Nucleus accumbens (tissue), 56 donors: ENCODE measurements around the gene RENBP.

ENCODE experiments used
- DNase-seq, 56 donors: peaks; one replicate each; lab custom pipeline; 2025; lab: John Stamatoyannopoulos, UW

The RENBP gene

DNA sequence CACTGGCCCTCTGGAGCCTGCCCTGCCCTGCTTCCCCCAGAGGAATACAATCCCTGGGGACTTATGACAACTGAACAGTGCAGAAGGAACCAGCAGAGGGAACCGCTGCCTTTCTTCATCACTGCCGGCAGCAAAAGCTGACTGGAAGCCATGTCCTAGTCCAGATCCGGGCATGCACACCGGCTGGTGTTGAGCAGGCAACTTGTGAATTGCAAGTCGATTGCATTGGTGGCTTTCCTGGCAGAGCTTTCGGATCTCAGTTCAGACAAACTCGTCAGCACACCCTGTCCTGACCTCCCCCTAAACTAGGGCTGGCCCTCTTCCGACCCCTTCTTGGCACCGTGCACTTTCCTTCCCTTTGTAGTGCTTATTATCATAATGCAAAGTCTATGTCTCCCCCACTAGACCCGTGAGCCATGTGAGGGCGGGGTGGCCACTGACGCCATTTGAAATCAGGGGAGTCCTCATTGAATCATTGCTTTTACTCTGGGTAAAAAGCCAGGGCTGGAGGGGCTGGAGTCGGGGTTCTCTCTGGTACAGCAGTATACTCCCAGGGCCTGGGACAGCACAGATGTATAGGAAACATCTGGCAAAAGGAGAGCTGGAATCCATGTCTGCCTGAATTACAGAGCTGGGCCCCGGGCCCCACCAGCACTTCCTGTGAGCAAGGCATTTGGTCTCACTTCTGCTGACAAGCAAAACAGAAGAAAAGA, 20.1 kb downstream of the RENBP start:
- DNase-seq: peak in 15 of 56 donors; percentile 3 to 65 (median 25)

DNA sequence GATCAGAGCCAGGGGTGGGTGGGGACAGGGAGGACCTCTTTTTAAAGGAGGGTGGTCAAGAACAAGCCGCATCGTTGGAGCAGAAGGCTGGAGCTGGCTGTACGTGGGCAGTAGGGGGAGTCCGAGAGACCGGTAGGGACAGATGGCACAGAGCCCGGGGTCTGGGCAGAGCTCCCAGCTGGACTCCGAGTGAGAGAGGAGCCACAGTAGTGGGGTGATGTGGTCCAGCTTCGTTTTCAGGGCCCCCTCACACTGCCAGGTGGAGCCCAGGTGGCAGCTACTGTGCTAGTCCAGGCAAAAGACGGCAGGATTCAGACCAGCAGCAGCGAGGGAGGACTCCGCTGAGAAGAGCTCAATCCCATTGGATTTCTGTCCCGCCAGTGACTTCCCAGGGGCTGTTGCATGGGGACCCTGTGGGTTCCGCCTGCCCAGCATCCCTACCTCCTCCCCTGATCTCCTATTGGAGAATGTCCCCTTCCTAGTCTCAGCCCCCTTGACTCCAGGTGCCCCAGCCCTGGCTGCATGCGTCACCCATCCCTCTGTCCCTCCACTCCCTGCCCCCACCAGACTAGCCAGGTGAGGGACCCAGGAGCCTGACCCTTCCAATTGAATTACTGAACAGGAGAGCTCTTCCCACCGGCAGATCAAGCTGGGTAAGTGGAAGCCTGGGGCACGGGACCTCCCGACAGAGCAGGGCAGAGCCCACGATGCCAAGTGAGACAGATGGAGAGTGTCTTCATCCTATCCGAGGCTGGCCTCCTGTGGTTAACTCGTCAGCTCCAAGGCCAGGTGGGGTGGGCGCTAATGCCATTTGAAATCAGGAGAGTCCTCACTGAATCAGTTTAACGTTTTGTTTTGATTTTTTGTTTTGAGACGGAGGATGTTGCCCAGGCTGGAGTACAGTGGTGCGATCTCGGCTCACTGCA, 21.2 kb downstream of the RENBP start:
- peak in 37 of 56 donors; percentile 0 to 76 (median 28) for DNase-seq

DNA sequence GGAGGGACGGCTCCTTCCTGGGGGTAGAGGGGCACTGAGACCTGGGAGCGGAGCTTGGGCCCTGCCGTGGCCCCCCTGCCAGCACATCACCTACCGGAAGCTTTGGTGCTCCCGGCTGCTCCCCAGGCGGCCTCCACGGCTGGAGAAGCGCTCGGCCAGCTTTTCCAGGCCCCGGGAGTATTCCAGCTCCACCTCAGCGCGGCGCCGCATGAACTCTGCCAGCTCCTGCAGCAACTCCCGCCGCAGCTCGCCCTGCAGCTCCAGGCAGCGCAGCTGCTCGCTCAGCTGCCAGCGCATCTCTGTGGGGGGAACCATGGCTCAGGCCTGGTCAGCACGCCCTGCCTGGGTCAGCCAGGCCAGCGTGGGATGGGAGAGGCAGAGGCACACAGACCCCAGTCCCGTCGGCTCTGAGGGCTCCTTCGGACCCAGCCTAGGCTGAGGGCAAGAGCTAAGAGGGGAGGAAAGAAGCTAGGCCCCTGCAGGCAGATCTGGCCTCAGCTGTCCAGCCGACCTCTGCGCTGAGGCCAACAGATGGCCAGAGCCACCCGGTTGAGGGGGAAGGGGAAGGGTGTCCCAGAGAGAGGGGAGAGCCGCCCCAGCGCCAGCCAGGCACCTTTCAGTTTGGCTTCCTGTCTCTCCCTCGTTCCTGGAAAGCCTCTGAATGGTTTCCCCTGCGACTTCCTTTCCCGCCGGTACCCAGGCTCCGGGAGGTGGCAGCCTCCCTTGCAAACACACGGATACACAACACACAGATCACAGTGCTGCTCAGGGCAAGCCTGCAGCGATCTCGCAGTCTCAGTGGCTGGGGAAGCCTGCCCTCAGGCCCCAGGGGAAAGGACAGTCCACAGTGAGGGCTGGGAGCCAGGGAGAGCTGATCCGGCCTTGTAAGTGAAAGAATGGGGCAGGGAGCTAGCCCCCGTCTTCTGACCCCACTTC, 22.7 kb downstream of the RENBP start:
- DNase-seq: no peak

DNA sequence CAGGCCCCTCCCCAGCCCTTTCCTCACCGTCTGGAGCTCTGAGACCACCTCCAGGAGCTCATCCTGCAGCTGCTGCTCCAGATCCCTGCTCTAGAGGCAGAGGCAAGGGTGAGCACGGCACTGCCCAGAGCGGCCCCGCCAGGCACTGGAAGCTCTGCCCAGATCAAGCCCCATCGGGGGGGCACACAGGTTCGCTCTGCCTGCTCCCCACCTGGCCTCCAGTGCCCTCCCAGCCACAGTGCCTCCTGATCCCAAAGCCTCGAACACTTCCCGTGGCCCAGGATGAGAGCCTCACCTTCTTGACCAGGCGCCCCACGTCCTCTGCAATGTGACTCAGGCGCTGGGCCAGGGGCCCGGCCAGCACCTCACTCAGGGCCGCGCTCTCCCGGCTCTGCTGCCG, 23.4 kb downstream of the RENBP start:
- no peak for DNase-seq

DNA sequence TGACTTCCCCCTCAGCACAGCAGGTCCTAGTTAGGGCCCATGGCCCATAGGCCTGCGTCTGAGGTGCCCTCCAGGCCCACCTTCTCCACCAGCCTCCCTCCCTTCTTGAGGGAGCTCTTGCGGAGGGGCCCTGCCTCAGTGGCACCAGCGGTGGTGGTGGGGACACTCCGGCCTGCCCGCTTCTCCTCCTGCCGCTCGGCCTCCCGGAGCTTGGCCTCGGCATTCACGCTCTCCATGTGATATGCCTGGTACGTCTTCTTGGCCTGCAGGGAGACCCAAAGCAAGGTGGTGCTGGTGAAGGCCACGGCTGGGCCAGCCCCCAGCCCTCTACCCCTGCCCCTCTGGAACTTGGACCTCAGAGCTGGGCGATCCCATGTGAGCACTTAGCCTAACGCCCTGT, 23.9 kb downstream of the RENBP start:
- no peak for DNase-seq

DNA sequence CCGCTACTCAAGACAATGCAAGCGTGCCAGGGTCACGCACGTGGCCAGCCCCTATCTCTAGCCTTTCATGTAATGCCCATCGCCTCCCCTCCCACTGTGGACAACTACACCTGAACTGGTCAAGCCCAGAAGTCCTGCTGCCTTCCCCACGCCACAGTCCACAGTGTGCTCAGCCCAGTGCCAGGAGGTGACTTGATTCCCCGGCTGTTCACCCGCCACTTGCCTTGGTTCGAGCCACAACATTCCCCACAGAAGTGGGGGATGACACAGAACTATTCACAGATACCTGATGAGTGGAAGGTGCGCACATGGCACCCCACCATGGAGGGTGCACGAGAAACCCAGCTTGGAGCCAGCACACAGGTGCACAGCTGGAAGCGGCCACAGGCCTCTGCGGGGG, 25.2 kb downstream of the RENBP start:
- no peak for DNase-seq

DNA sequence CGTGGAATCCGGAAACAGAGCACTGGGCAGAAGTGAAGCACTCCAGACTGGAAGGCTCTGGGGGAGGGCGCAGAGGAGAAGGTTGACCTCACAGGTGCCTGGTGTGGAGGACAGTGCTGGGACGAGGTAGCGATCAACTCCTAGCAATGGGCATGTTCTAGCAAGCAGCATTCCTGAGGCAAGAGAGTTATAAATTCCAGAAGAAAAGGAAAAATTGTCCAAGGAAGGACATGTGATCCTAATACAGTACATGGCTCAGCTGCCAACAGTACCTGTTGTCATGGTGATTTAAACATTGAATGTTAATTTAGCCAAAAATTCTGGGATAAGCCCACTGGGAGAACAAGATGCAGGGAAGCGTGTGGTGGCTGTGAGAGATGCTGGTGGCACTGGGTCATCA, 26.6 kb downstream of the RENBP start:
- DNase-seq: no peak

DNA sequence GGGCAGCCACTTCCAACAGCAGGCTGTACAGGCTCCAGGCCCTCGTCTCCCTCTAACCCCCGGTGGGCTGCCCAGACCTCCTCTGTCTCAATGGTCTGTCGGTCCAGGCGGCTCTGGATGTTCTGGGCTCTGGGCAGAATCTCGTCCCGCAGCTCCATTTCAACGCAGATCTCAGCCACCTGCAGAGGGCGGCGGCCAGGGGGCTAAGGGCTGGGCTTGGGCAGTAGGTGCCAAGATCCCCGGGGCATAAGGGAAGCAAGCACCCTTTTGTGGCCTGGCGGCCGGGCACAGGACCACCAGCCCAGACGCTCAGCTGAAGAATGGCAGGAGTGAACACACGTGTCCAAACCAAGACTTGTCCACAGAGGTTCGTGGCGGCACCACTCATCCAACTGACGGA, 30.7 kb downstream of the RENBP start:
- no peak for DNase-seq

DNA sequence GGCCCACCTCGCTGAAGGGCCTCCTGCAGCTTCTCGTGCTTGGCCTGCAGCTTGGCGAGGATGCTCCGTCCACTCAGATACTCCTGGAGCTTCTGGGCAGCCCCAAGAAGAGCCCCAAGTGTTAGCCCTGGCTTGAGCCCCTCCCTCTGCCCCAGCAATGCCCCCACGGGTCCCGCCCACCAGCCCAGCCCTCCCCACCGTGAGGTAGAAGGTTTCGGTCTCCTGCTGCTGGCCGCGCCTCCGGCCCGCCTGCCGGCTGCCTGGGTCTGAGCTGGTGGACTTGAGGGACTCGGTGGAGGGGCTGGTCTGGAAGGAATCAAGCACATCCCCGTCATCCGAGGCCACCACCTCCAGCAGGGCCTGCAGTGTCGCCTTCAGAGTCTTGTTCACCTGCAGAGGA, 31.2 kb downstream of the RENBP start:
- DNase-seq: no peak

DNA sequence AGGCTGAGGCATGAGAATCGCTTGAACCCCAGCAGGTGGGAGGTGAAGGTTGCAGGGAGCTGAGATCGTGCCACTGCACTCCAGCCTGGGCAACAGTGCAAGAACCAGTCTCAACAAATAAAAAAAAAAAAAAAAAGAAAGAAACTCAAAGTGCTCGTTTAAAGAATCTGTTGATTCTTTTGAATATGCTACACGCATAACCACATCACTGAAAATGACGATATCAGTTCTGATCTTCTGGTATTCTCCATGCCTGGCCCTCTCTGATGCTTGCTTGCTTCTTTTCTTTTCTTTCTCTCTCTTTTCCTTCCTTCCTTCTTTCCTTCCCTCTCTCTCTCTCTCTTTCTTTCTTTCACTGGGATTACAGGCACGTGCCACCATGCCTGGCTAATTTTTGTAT, 32.6 kb downstream of the RENBP start:
- no peak for DNase-seq

DNA sequence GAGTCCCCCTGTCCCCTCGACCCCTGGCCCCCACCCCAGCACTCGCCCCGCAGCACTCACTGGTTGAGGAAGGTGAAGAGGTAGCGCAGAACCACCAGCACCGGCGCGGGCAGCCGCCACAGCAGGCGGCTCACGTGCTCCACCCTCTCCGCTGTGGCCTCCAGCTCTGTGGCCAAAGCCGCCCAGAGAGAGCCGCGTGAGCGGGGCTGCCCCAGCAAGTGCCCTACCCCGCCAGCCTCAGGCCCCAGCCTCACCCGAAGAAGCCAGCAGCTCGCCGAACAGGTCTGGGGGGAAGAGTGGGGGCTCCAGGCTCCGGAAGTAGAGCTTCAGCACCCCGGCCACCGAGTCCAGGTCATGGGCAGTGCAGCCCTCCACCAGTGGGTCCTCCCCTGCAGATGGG, 34.0 kb downstream of the RENBP start:
- DNase-seq: no peak

DNA sequence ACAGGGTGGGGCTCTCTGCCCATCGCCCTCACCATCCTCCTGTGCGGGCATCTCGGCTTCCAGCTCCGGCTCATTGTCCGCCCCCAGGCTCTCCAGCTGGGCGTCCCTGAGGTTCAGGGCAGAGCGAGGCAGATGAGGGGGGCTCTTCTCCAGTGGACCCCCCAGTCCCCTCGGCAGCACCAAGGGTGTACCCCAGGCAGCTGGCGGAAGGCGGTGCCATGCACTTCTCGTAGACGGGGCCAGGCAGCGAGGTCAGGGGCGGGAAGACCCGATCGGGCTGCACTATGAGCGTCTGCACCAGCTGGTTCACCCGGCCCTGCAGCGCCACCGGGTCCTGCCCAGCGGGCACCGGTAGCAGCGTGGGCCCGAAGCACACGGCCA, 34.5 kb downstream of the RENBP start:
- DNase-seq: no peak

DNA sequence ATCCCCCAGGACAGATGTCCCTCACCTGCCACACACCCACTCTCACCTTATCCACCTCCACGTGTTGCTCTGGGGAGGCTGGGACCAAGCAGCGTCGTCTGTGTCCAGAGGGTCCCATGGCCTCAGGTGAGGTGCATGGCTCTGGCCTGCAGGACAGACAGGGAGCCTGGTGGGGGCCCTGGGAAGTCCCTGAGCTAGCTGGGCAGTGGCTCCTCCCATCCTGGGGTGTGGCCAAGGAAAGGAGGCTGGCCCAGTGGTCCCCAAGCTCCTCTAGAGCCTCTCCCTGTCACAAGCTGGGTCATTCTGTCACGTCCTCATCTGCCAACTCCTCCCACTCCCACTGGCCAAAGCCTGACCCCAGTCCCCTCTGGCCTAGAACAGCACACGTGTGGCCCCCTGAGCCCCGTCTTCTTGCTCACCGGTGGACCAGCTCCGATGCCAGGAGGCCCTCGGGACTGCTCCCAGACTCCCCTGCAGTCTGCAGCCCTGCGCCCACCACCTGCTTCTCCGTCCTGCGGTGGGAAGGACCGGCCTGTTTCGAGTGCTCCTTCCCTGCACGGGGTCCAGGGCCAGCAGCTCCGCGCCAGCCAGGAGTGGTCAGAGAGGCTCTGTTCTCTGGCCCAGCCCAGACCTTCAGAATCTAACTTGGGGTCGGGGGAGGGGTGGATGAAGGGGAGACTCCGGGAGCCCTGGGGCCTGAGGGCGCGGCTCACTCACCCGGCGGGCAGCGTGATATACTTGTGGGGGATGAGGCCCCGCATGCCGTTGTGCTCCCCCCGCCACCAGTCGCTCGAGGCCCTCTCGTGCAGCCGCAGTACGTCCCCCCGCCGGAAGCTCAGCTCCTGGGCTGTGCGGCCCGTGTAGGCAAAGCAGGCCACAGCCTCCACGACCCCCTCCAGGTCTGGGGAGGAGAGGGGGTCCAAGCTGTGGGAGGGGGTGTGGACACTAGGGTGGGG, 35.1 kb downstream of the RENBP start:
- no peak for DNase-seq

DNA sequence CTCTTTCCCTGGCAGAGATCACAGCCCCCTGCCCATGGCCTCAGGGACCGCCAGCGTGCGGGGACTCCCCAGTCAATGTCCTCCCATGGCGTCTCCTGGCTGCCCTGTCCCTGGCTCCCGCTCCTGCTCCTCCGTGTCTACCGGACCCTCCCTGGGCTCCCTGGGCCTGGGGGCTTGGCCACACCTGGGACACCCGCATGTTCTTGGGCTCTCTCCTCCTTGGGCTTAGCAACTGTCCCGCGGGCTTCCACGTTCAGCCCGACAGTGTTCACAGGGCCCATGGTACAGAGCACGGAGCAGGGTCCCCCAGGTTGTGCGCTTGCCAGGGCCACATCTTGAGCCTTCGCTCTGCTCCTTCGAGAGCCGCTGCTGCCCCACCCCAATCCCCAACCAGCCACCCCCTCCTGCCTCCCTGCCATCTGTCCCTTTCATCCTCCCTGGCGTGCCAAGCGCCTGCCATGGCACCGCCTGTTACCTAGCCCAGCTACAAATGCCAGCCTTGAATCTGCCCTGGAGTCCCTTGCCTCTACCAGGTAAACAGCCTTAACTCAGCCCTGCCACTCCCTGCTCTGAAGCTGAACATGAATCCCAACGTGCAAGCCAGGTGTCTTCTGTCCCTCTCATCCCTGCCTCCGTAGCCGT, 36.1 kb downstream of the RENBP start:
- DNase-seq: no peak

DNA sequence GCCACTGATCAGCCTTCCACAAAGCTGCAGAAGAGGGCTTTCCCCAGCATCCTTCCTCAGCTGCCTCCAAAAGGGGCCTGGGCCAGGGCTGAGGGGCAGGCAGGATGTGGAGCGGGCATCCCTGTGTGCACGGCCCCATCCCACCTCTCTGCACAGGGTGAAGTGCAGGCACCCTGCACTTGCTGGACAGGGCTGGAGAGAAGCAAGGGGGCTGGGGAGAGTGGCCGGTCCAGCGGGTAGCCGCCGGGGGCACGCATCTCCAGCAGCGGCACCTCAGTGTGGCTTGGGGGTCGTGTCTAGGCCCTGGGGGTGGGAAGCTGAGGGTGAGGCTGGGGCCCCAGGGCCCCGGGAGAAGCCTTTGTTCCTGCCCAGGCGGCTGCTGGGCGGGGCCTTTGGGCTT, 37.0 kb downstream of the RENBP start:
- DNase-seq: no peak

DNA sequence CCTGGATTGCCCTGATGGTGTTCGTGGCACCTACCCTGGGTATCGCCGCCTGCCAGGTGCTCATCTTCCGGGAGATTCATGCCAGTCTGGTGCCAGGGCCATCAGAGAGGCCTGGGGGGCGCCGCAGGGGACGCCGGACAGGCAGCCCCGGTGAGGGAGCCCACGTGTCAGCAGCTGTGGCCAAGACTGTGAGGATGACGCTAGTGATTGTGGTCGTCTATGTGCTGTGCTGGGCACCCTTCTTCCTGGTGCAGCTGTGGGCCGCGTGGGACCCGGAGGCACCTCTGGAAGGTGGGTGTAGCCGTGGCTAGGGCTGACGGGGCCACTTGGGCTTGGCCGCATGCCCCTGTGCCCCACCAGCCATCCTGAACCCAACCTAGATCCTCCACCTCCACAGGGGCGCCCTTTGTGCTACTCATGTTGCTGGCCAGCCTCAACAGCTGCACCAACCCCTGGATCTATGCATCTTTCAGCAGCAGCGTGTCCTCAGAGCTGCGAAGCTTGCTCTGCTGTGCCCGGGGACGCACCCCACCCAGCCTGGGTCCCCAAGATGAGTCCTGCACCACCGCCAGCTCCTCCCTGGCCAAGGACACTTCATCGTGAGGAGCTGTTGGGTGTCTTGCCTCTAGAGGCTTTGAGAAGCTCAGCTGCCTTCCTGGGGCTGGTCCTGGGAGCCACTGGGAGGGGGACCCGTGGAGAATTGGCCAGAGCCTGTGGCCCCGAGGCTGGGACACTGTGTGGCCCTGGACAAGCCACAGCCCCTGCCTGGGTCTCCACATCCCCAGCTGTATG, 38.1 kb downstream of the RENBP start:
- DNase-seq: no peak

DNA sequence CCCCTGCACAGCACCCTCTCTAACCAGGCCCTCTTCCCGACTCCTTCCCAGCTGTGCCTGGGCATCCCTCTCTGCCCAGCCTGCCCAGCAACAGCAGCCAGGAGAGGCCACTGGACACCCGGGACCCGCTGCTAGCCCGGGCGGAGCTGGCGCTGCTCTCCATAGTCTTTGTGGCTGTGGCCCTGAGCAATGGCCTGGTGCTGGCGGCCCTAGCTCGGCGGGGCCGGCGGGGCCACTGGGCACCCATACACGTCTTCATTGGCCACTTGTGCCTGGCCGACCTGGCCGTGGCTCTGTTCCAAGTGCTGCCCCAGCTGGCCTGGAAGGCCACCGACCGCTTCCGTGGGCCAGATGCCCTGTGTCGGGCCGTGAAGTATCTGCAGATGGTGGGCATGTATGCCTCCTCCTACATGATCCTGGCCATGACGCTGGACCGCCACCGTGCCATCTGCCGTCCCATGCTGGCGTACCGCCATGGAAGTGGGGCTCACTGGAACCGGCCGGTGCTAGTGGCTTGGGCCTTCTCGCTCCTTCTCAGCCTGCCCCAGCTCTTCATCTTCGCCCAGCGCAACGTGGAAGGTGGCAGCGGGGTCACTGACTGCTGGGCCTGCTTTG, 38.9 kb downstream of the RENBP start:
- no peak for DNase-seq
